Gastroesophageal sphincter (tissue), 3 donors: ENCODE measurements around the gene NCK2.
A peak's percentile ranks its signal among the peaks of the same experiment; 100 is the strongest.

Experiments used
- EP300 ChIP-seq: sonication (generic); formaldehyde crosslinking; IDR thresholded peaks from one replicate; pipeline ENCODE4 v1.6.1; 2017; ENCODE audit warnings: antibody characterized with exemption, mild to moderate bottlenecking
- TF ChIP-seq, protein P1 (sequence below), 4 experiments: fragments of 200-600 bp in 2 of 4; fragments of 450-650 bp in 2 of 4; sonication (generic) in 1 of 4; IDR thresholded peaks; one replicate each; pipeline ENCODE4 v1.5.1; 2017 to 2019; ENCODE audit warnings: antibody characterized with exemption in 4 of 4, mild to moderate bottlenecking in 2 of 4, moderate library complexity in 2 of 4

DNA sequence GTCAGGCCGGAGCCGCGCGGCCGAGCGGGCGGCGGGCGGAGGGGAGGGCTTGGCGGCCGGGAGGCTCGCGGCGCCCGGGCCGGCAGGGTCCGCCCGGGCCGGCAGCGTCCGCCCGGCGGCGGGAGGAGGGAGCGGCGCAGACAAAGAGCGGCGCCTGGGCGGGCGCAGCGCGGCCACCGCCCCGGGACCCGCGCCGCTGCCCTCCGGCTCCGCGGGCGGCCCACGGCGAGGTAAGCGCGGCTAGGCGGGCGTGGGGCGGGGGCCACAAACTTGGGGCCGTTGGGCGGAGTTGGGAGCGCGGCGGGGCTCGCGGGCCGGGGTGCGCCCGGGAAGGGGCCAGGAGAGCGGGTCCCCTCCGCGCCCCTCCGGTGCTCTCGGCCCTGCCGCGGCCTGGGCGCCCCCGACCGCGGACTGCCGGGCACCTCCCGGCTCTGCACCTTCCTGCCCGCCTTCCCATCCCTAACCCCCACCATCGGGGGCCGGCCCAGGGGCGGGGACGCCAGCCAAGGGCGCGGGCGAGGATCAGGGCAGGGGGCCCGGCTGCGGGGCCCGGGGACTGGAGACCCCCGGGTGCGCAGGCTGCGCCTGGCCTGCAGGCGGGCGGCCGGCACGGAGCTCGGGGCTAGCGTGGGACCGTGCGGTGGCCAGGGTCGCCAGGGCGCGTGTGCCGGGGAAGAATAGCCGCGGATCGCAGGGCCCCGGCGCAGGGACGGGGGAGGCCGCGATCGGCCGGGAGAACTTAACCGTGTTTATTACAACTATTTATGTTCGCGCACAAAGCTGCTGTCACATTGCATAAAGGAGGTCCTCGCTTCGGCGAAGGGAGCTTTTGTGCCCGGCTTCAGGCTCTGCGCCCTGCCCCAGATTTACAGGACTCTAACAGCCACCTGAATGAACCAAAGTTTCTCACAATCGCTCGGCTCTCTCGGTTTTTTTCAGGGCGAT, at the start of gene NCK2:
- TF ChIP-seq, protein P1, sequence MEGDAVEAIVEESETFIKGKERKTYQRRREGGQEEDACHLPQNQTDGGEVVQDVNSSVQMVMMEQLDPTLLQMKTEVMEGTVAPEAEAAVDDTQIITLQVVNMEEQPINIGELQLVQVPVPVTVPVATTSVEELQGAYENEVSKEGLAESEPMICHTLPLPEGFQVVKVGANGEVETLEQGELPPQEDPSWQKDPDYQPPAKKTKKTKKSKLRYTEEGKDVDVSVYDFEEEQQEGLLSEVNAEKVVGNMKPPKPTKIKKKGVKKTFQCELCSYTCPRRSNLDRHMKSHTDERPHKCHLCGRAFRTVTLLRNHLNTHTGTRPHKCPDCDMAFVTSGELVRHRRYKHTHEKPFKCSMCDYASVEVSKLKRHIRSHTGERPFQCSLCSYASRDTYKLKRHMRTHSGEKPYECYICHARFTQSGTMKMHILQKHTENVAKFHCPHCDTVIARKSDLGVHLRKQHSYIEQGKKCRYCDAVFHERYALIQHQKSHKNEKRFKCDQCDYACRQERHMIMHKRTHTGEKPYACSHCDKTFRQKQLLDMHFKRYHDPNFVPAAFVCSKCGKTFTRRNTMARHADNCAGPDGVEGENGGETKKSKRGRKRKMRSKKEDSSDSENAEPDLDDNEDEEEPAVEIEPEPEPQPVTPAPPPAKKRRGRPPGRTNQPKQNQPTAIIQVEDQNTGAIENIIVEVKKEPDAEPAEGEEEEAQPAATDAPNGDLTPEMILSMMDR (IDR thresholded peaks at IDR 0.05) = peak in 2 of 4 experiments; percentile 42 to 49
- no peak for TF ChIP-seq EP300
